ENCODE results near the gene CDK5RAP1.
"Not testable (repeated sequence)": the region's sequence is repeated elsewhere in the genome, so short reads cannot be mapped to it uniquely, and the experiment has no call there.

CDK5RAP1 gene

DNA sequence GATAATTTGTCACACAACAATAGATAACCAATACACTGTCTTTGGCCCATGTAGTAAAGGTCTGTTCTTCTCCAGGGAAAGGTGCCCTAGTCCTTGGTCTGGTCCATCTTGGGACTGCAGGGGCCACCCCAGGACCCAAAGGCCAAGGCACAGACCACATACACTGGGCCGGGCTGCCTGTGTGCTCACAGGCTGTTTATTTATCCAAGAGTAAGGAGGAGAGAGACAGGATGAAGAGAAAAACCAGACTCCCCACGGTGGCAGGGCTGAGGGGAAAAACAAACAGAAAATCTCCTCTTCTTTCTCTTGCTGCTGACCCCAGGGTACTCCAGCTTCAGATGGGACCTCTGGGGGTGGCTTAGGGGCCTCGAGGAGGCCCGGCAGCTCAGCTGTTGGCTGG, 6.5 kb upstream of the CDK5RAP1 start:
- H3K36me3 Mint-ChIP-seq = peaks cover 12% of the 10 kb centered on the region
- H3K9me3 Mint-ChIP-seq = no peaks in the 10 kb centered on the region
- peak overlapping the region; percentile 85 for H3K27ac Mint-ChIP-seq
- H3K4me1 Mint-ChIP-seq = peaks cover 52% of the 10 kb centered on the region
- no peak for DNase-seq (ENCODE audit: low spot score in 2 of 2)
- peak overlapping the region; percentile 50 for H3K4me3 Mint-ChIP-seq
- ATAC-seq = no peak

DNA sequence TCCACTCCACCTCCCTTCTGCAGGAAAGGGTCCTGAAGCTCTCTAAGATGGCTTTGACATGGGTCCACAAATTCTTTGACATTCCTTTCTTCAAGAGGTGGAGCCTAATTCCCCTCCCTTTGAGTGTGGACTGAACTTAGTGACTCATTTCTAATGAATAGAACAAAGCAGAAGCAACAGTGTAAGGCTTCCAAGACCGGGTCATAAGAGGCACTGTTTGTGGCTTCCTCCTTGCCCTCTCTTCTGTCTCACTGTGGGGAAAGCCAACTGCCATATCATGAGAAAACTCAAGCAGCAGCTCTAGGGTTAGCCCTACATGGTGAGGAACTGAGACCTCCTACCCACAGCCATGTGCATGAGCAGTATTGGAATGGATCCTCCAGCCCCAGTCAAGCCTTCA, 5.9 kb upstream of the CDK5RAP1 start:
- H3K9me3 Mint-ChIP-seq = no peaks in the 10 kb centered on the region
- DNase-seq (ENCODE audit: low spot score in 2 of 2) = no peak
- peaks cover 58% of the 10 kb centered on the region for H3K4me1 Mint-ChIP-seq
- peak overlapping the region; percentile 50 for H3K4me3 Mint-ChIP-seq
- ATAC-seq = peak; percentile 67
- H3K27ac Mint-ChIP-seq = peak overlapping the region; percentile 85
- H3K36me3 Mint-ChIP-seq = peaks cover 12% of the 10 kb centered on the region

DNA sequence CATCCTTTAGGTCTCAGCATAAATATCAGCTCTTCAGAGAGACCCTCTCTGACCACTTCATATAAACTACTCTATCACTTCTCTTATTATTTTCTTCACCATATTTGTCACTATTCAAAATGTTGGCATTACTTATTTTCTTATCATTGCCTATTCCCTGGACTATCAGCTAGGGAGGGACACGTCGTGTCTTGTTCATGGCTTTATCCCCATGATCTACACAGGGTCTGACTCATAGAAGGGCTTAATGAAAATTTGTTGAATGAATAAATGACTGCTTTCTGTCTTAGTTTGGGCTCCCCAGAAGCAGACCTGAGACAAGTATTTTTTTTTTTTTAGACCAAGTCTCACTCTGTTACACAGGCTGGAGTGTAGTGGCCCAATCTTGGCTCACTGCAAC, 3.0 kb upstream of the CDK5RAP1 start:
- Mint-ChIP-seq H3K4me3 (no peak overlapping the region), H3K27ac (no peak overlapping the region)

DNA sequence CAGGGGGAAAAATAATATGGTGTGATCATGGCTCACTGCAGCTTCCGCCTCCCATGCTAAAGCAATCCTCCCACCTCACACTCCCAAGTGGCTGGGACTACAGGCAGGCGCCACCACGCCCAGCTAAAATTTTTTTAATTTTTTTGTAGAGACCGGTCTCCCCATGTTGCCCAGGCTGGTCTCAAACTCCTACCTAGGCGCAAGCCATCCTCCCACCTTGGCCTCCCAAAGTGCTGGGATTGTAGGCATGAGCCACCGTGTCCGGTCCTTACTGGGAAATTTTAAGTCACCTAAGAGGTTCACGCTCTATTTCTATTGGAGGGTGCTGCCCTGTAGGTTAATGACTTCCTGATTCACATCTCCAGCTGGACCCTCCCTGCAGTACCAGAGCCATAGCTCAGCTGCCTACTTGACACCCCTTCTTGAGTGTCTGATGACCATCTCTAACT, 626 bp upstream of the CDK5RAP1 start:
- no peak for ATAC-seq
- no peaks in the 10 kb centered on the region for H3K9me3 Mint-ChIP-seq
- peaks cover 8% of the 10 kb centered on the region for H3K36me3 Mint-ChIP-seq
- peak overlapping the region; percentile 93 for H3K4me3 Mint-ChIP-seq
- H3K27ac Mint-ChIP-seq = peak overlapping the region; percentile 94
- no peak for DNase-seq (ENCODE audit: low spot score in 2 of 2)
- peaks cover 51% of the 10 kb centered on the region for H3K4me1 Mint-ChIP-seq

More for the DNA sequence above, 3.0 kb upstream of the CDK5RAP1 start:
- DNase-seq (ENCODE audit: low spot score in 2 of 2) = no peak
- peaks cover 61% of the 10 kb centered on the region for H3K4me1 Mint-ChIP-seq
- H3K36me3 Mint-ChIP-seq = peaks cover 8% of the 10 kb centered on the region
- ATAC-seq = no peak
- H3K9me3 Mint-ChIP-seq = no peaks in the 10 kb centered on the region

DNA sequence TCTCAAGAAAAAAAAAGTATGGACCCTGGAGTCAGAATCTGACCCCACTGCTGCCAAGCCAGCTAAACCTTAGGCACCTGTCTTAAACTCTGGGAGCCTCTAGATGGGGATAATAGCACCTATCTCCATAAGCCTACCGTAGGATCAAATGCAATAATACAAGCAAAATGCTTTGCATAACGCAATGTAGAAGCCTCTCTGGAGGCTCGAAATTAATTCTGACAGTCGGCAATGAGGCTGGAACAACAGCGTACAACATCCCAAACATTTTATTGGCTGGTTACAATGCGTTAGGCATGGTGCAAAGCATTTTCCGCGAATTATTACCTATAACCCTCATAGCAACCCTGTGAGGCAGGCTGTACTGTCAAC, 521 bp downstream of the CDK5RAP1 start:
- H3K36me3 Mint-ChIP-seq = peaks cover 19% of the 10 kb centered on the region
- H3K4me3 Mint-ChIP-seq = peak overlapping the region; percentile 93
- no peaks in the 10 kb centered on the region for H3K9me3 Mint-ChIP-seq
- ATAC-seq (peak; percentile 41), DNase-seq (ENCODE audit: low spot score in 2 of 2) (no peak)
- H3K4me1 Mint-ChIP-seq = peaks cover 54% of the 10 kb centered on the region
- H3K27ac Mint-ChIP-seq = peak overlapping the region; percentile 94

DNA sequence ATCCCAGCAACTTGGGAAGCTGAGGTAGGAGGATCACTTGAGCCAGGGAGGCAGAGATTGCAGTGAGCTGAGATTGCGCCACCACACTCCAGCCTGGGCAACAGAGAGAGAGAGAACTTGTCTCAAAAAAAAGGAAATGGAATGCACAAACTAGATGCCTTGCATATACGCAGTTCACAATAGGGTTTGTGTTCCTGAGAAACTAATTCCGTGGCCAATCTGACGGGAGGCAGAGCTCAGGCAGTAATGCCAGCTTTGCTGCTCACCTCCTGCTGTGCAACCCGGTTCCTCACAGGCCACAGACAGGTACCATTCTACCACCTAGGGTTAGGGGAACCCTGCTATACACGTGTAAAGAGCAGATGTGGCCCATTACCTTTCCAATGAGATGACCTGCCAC, 1.4 kb downstream of the CDK5RAP1 start:
- H3K4me1 Mint-ChIP-seq = peaks cover 54% of the 10 kb centered on the region
- no peaks in the 10 kb centered on the region for H3K9me3 Mint-ChIP-seq
- H3K27ac Mint-ChIP-seq = peak overlapping the region; percentile 94
- ATAC-seq (no peak), DNase-seq (ENCODE audit: low spot score in 2 of 2) (no peak)
- peak overlapping the region; percentile 93 for H3K4me3 Mint-ChIP-seq
- peaks cover 28% of the 10 kb centered on the region for H3K36me3 Mint-ChIP-seq

DNA sequence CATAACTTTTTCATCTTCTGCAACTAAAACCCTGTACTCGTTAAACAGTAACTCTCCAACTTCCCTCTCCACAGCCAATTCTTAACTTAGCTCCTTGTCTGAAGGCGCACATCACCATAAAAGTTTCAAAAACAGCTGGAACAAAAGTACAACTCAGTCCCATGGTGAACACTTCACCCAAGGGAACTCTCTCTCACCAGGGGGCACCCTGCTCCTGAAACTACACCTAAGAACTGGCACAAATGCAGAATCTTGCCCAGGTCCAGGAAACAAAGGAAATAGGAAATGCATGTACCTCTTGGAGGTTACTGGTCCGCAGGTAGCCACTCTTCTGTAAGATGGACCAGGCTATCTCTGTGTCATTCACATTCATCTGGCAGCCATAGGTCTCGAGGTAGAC, 6.6 kb downstream of the CDK5RAP1 start:
- no peak for DNase-seq (ENCODE audit: low spot score in 2 of 2)
- Mint-ChIP-seq H3K36me3 (peaks cover 80% of the 10 kb centered on the region), H3K4me1 (peaks cover 21% of the 10 kb centered on the region), H3K9me3 (no peaks in the 10 kb centered on the region), H3K27ac (peak overlapping the region; percentile 15), H3K4me3 (no peak overlapping the region)
- no peak for ATAC-seq

DNA sequence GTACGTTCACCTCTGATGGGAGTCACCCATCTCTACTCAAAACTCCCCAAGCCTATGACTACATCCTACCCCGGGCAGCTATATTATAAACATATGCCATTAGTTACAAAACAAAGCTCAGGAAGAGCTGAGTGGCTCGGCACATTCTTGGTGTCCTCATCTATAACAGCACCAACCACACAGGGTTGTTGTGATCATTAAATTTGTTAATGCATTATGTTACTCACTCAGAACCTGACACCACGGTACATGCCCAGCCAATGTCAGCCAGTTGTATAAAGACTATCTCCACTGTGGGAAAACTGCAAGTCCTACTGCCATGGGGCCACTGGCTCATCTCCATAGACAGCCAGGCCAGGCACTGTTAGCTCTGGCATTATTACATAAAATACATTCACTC, 7.7 kb downstream of the CDK5RAP1 start:
- ATAC-seq = no peak

DNA sequence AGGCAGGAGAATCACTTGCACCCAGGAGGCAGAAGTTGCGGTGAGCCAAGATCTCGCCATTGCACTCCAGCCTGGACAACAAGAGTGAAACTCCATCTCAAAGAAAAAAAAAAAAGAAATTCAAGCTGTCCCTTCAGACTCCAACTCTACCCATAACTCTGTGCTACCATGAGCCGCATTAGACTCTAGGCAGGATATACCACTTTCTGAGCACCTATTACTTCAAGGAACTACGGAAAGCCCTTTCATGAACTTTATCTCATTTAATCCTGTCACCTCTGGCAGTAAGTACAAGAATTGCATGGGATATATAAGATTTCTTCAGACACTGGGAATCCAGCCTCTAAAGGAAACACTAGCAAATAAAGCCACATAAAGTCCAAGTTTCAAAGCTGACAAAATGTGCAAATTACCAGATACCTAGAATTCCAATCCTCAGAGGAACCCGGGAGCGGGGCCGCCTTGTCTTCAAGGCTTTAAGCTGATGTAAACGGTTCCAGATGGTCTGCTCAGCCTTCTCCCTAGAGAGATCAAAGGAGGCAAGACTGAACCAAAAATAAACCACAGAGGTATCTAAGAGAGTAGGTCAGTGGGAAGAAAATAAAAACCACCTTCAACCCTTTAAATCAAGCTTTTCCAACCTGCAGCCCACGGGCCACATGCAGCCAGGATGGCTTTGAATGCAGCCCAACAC, 9.4 kb downstream of the CDK5RAP1 start:
- no peak overlapping the region for H3K4me3 Mint-ChIP-seq
- ATAC-seq (no peak), DNase-seq (ENCODE audit: low spot score in 2 of 2) (no peak)
- H3K9me3 Mint-ChIP-seq = no peaks in the 10 kb centered on the region
- H3K27ac Mint-ChIP-seq = peak overlapping the region; percentile 39
- peaks cover 3% of the 10 kb centered on the region for H3K4me1 Mint-ChIP-seq
- H3K36me3 Mint-ChIP-seq = peaks cover 93% of the 10 kb centered on the region

More for the DNA sequence above, 7.7 kb downstream of the CDK5RAP1 start:
- Mint-ChIP-seq H3K4me1 (peaks cover 13% of the 10 kb centered on the region), H3K27ac (peak overlapping the region; percentile 37), H3K4me3 (no peak overlapping the region), H3K9me3 (no peaks in the 10 kb centered on the region), H3K36me3 (peaks cover 85% of the 10 kb centered on the region)
- no peak for DNase-seq (ENCODE audit: low spot score in 2 of 2)

DNA sequence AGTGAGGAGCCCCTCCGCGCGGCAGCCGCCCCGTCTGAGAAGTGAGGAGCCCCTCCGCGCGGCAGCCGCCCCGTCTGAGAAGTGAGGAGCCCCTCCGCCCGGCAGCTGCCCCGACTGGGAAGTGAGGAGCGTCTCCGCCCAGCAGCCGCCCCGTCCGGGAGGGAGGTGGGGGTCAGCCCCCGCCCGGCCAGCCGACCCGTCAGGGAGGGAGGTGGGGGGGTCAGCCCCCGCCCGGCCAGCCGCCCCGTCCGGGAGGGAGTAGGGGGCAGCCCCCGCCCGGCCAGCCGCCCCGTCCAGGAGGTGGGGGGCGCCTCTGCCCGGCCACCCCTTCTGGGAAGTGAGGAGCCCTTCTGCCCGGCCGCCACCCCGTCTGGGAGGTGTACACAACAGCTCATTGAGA, 12.0 kb downstream of the CDK5RAP1 start:
- not testable (repeated sequence) for H3K9me3 Mint-ChIP-seq; H3K27ac Mint-ChIP-seq; ATAC-seq; DNase-seq (ENCODE audit: low spot score in 2 of 2); H3K4me3 Mint-ChIP-seq; H3K4me1 Mint-ChIP-seq
- H3K36me3 Mint-ChIP-seq = peaks cover 93% of the 10 kb centered on the region

DNA sequence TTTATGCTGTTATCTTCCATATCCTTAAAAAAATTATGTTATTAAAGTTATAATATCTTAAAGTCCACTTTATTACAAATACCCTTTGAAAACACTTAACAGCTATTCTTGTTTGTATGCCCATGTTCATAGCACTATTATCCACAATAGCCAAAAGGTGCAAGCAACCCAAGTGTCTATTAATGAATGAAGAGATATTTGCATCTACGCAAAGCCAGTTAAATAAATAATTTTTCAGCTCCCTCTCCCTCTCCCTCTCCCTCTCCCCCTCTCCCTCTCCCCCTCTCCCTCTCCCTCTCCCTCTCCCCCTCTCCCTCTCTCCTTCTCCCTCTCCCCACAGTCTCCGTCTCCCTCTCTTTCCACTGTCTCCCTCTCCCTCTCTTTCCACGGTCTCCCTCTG, 13.1 kb downstream of the CDK5RAP1 start:
- Mint-ChIP-seq H3K4me1 (no peaks in the 10 kb centered on the region), H3K36me3 (peaks cover 93% of the 10 kb centered on the region), H3K4me3 (no peak overlapping the region), H3K9me3 (no peaks in the 10 kb centered on the region), H3K27ac (no peak overlapping the region)
- ATAC-seq = no peak
- no peak for DNase-seq (ENCODE audit: low spot score in 2 of 2)

DNA sequence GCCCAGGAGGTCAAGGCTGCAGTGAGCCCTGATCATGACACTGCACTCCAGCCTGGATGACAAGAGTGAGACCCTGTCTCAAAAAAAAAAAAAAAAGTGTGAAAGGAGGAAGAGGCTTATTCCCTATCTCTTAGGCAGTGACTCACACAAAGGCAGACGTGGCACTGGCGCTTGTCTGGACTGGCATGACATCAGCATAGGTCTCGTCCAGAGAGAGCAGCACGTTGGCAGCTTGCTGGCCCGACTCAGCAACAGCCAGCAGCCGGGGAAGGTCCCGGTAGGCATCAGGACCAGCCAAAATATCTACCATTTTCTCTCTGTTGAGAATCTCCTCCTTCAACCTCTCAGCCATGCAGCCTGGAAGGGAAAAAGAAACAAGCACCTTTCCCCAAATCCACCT, 14.1 kb downstream of the CDK5RAP1 start:
- Mint-ChIP-seq H3K36me3 (peaks cover 93% of the 10 kb centered on the region), H3K4me3 (no peak overlapping the region), H3K9me3 (no peaks in the 10 kb centered on the region), H3K4me1 (no peaks in the 10 kb centered on the region), H3K27ac (peak overlapping the region; percentile 53)
- no peak for DNase-seq (ENCODE audit: low spot score in 2 of 2)
- ATAC-seq = no peak

DNA sequence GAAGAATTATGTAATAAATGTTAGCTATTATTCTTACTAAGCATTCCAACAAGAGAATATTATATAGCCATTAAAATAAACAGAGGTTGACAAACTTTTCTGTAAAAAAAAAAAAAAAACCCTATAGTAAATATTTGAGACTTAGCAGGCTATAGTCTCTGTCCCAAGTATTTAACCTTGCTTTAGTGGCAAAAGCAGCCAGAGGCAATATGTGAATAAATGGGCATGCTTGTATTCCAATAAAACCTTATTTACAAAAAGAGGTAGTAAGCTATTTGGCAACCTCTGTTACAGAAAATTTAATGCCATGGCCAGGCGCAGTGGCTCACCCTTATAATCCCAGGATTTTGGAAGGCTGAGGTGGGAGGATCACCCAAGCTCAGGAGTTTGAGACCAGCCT, 14.6 kb downstream of the CDK5RAP1 start:
- Mint-ChIP-seq H3K36me3 (peaks cover 93% of the 10 kb centered on the region), H3K27ac (peak overlapping the region; percentile 53), H3K4me3 (no peak overlapping the region), H3K9me3 (no peaks in the 10 kb centered on the region), H3K4me1 (no peaks in the 10 kb centered on the region)
- ATAC-seq = no peak
- DNase-seq (ENCODE audit: low spot score in 2 of 2) = no peak

DNA sequence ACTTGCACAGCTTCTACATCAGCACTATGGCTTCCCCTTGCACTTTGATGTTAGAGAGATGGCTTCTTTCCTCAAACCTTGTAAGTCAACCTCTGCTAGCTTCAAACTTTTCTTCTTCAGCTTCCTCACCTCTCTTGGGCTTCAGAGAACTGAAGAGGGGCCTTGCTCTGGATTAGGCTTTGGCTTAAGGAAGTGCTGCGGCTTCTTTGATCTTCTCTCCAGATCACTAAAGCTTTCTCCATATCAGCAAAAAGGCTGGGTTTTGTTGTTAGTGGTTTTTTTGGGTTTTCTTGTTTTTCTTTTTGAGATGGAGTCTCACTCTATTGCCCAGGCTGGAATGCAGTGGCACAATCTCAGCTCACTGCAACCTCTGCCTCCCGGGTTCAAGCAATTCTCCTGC, 24.0 kb downstream of the CDK5RAP1 start:
- H3K4me1 Mint-ChIP-seq = peaks cover 15% of the 10 kb centered on the region
- ATAC-seq (no peak), DNase-seq (ENCODE audit: low spot score in 2 of 2) (no peak)
- peaks cover 84% of the 10 kb centered on the region for H3K36me3 Mint-ChIP-seq
- H3K9me3 Mint-ChIP-seq = no peaks in the 10 kb centered on the region
- peak overlapping the region; percentile 4 for H3K27ac Mint-ChIP-seq
- H3K4me3 Mint-ChIP-seq = no peak overlapping the region

DNA sequence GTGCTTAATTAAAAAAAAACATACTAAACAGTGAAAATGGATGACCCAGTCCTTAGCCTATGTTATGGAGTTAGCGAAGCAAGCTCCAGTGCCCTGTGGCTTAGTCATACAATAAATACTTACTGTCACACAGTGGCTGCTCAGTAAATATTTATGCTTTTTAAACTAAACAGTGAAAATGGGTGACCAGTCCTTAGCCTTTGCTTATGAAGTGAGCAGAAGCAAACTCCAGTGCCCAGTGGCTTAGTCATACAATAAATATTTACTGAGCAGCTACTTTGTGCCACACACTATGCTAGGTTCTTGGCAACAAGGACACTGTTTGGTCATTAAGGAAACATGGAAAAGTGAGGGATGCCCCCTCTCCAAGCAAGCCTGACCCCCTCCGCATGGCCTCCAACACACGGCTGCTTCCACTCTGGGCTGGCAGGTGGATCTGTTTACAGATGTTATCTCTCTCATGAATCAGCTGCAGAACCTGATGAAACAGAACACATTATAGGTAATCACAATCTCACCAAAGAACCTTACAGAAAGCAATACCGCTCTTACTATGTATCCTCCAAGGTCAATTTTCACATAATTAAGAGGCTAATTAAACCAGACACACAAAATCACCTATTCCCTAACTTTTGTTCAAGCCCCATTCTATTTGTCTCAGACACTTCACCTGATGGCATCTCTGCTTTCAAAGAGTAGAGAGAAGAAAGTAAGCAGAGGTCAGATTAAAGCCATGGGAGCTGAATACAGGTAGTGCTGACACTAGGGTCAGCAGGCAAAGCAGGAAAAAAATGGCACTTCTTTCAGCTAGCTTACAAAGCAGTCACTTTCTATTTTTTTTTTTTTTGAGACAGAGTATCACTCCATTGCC, 27.3 kb downstream of the CDK5RAP1 start:
- ATAC-seq (no peak), DNase-seq (ENCODE audit: low spot score in 2 of 2) (no peak)
- Mint-ChIP-seq H3K27ac (peak overlapping the region; percentile 21), H3K4me1 (peaks cover 35% of the 10 kb centered on the region), H3K9me3 (no peaks in the 10 kb centered on the region), H3K4me3 (no peak overlapping the region), H3K36me3 (peaks cover 83% of the 10 kb centered on the region)

DNA sequence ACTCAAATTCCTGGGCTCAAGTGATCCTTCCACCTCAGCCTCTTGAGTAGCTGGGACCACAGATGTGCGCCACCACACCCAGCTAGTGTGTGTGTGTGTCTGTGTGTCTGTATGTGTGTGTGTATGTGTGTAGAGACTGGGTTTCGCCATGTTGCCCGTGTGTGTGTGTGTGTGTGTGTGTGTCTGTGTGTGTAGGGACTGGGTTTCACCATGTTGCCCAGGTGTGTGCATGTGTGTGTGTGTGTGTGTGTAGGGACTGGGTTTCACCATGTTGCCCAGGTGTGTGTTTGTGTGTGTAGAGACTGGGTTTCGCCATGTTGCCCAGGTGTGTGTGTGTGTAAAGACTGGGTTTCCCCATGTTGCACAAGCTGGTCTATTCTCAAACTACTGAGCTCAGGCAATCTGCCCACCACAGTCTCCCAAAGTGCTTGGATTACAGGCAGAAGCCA, 28.3 kb downstream of the CDK5RAP1 start:
- Mint-ChIP-seq H3K4me3 (peak overlapping the region; percentile 27), H3K27ac (peak overlapping the region; percentile 87), H3K36me3 (peaks cover 83% of the 10 kb centered on the region), H3K4me1 (peaks cover 31% of the 10 kb centered on the region), H3K9me3 (no peaks in the 10 kb centered on the region)
- DNase-seq (ENCODE audit: low spot score in 2 of 2) (no peak), ATAC-seq (no peak)

Measured in stimulated activated effector memory CD8-positive, alpha-beta T cell treated with anti-CD3 and anti-CD28 coated beads, Interleukin-12 subunit alpha, Interleukin-12 subunit beta, amount 100 ng/mL, for 72 hours (primary cell).